GM23338 (cell line): ENCODE data around the gene KIAA1328.

Experiments
- CREB1 ChIP-seq: fragments of 250-450 bp; sonication (Bioruptor Pico); IDR thresholded peaks from 2 replicates; pipeline ENCODE4 v1.5.0; 2020; ENCODE audit warnings: low read depth, mild to moderate bottlenecking, moderate library complexity
- ETS1 ChIP-seq: IDR thresholded peaks from 2 replicates; pipeline ENCODE4 v1.6.1; 2016; ENCODE audit warnings: antibody characterized with exemption
- EZH2 ChIP-seq: fragments of 200-600 bp; sonication (generic); IDR thresholded peaks from one replicate; pipeline ENCODE4 v1.8.0; 2017; ENCODE audit warnings: antibody characterized with exemption, mild to moderate bottlenecking, low read depth; ENCODE audit not compliant: unreplicated experiment
- EZH2phosphoT487 ChIP-seq: fragments of 200-600 bp; sonication (generic); IDR thresholded peaks from one replicate; pipeline ENCODE4 v1.8.1; 2018; ENCODE audit warnings: antibody characterized with exemption; ENCODE audit not compliant: unreplicated experiment
- JUNB ChIP-seq: IDR thresholded peaks from one replicate; pipeline ENCODE4 v1.6.1; 2016; ENCODE audit warnings: antibody characterized with exemption; ENCODE audit not compliant: unreplicated experiment
- NANOG ChIP-seq: IDR thresholded peaks from 2 replicates; pipeline ENCODE4 v1.6.1; 2016; ENCODE audit warnings: antibody characterized with exemption, borderline replicate concordance
- POLR2AphosphoS5 ChIP-seq: IDR thresholded peaks from 2 replicates; pipeline ENCODE4 v1.6.1; 2016; ENCODE audit warnings: antibody characterized with exemption, low read depth
- REST ChIP-seq: IDR thresholded peaks from one replicate; pipeline ENCODE4 v1.6.1; 2018; ENCODE audit warnings: antibody characterized with exemption; ENCODE audit not compliant: unreplicated experiment
- STAT1 ChIP-seq: IDR thresholded peaks from one replicate; pipeline ENCODE4 v1.6.1; 2016; ENCODE audit warnings: antibody characterized with exemption; ENCODE audit not compliant: unreplicated experiment
- ZNF114 ChIP-seq: fragments of 250-450 bp; sonication (Bioruptor Pico); IDR thresholded peaks from 2 replicates; pipeline ENCODE4 v1.5.0; 2020; ENCODE audit warnings: mild to moderate bottlenecking, moderate library complexity
- ZNF331 ChIP-seq: fragments of 250-450 bp; sonication (Bioruptor Pico); IDR thresholded peaks from 2 replicates; pipeline ENCODE4 v1.5.0; 2020; ENCODE audit warnings: low read depth, mild to moderate bottlenecking, moderate library complexity
- ZNF462 ChIP-seq: fragments of 250-450 bp; sonication (Bioruptor Pico); IDR thresholded peaks from 2 replicates; pipeline ENCODE4 v1.5.0; 2020; ENCODE audit warnings: mild to moderate bottlenecking, moderate library complexity
- TF ChIP-seq, protein P1 (sequence below), 2 experiments: fragments of 200-600 bp in 1 of 2; sonication (generic) in 1 of 2; conservative IDR thresholded peaks; 2 replicates each; pipeline versions ENCODE4 v1.5.1 to v1.6.1; 2016 to 2017; ENCODE audit warnings: antibody characterized with exemption in 2 of 2, low read depth in 2 of 2, mild to moderate bottlenecking in 2 of 2, moderate library complexity in 1 of 2

- TF ChIP-seq, protein P1, sequence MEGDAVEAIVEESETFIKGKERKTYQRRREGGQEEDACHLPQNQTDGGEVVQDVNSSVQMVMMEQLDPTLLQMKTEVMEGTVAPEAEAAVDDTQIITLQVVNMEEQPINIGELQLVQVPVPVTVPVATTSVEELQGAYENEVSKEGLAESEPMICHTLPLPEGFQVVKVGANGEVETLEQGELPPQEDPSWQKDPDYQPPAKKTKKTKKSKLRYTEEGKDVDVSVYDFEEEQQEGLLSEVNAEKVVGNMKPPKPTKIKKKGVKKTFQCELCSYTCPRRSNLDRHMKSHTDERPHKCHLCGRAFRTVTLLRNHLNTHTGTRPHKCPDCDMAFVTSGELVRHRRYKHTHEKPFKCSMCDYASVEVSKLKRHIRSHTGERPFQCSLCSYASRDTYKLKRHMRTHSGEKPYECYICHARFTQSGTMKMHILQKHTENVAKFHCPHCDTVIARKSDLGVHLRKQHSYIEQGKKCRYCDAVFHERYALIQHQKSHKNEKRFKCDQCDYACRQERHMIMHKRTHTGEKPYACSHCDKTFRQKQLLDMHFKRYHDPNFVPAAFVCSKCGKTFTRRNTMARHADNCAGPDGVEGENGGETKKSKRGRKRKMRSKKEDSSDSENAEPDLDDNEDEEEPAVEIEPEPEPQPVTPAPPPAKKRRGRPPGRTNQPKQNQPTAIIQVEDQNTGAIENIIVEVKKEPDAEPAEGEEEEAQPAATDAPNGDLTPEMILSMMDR (conservative IDR thresholded peaks at IDR 0.05; ENCODE audit: low read depth in 2 of 2), result no peak
- TF ChIP-seq EZH2 (no peak), POLR2AphosphoS5 (no peak), JUNB (no peak), REST (no peak), ETS1 (no peak), CREB1 (no peak), NANOG (no peak), ZNF114 (CRISPR knock-in tag) (no peak), ZNF331 (CRISPR knock-in tag) (no peak), EZH2phosphoT487 (no peak), ZNF462 (no peak), STAT1 (no peak)
These were observed 430.8 kb downstream of the KIAA1328 start for GRCh38 chr18:37259711-37260110.
